Erythroblast (primary cell): ENCODE data around the gene HSPA1L.

Experiments used
- GATA1 ChIP-seq: IDR thresholded peaks from 2 replicates; pipeline ENCODE4 v1.6.1; 2011; ENCODE audit warnings: low read depth, mild to moderate bottlenecking, control low read depth, low read length, moderate library complexity
- POLR2A ChIP-seq: IDR thresholded peaks from 2 replicates; pipeline ENCODE4 v1.6.1; 2011; ENCODE audit warnings: mild to moderate bottlenecking, low read length

GRCh38 chr6:31794294-31794865, 20.7 kb downstream of the HSPA1L start:
- TF ChIP-seq POLR2A (no peak), GATA1 (no peak)
